ENCODE measurements around the gene JDP2.

JDP2 gene

GRCh38 chr14:75486318-75486717 is 58.5 kb downstream of the JDP2 start:
- TF ChIP-seq CTCF (IDR thresholded peaks at IDR 0.05; ENCODE audit: low read depth, low read length), result no peak
- DNase-seq (ENCODE audit: extremely low read depth, low read depth), result no peak

DNA sequence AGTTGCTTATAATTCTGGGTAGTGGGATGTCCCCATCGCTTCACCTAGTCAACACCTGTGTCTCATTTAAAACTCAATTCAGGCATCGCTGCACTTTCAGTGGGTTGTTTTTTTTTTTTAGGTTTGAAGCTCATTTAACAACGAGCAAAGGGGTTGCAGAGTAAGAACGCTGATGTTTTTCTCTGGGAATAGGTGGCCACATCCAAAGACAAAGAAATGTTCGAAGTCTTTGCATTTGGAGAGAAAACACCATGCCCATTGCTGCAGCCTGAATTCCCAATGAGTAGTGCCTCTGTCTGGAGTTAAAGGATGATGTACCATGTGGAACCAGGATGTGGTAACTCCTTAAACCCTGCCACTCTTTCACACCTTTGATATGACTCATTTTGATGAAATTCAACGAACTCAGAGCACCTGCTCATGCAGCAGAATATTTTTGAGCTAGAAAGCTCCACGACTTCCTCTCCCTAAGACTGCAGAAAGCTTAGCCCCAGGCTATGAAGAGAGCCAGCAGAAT is 59.4 kb downstream of the JDP2 start:
- DNase-seq (ENCODE audit: extremely low read depth, low read depth), result no peak
- TF ChIP-seq CTCF (IDR thresholded peaks at IDR 0.05; ENCODE audit: low read depth, low read length), result no peak

- TF ChIP-seq CTCF (IDR thresholded peaks at IDR 0.05; ENCODE audit: low read depth, low read length), result no peak
- DNase-seq (ENCODE audit: extremely low read depth, low read depth), result no peak
Observed at GRCh38 chr14:75489480-75489837, 61.6 kb downstream of the JDP2 start.

DNA sequence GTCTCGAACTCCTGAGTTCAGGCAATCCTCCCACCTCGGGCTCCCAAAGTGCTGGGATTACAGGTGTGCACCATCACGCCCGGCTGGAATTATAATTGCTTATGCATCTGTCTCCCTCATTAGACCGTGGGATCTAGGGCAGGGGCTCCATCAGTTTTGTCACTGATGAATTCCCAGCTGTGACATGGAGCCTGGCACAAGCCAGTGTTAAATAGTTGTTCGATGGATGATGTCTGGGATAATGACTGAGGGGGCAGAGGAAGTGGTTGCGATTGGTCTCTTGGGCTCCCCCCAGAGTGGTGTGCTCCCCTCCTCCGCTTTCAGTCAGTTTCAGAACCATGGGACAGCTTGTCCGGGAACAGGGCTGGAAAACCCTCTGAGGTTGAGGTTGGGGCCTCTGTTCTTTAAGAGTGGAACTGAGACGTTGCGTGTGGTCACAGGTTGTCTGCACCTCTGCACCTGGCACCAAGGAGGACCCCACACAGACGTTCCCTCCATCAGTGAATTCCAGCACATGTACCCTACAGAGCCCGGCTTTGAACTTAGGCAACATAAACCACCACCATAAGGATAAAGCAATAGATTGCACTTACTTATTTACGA is 63.7 kb downstream of the JDP2 start:
- no peak for TF ChIP-seq CTCF (IDR thresholded peaks at IDR 0.05; ENCODE audit: low read depth, low read length)
- DNase-seq (ENCODE audit: extremely low read depth, low read depth), result no peak

- DNase-seq (ENCODE audit: extremely low read depth, low read depth), result no peak
- TF ChIP-seq CTCF (IDR thresholded peaks at IDR 0.05; ENCODE audit: low read depth, low read length), result no peak
Observed at GRCh38 chr14:75492832-75493591, 65.2 kb downstream of the JDP2 start.

GRCh38 chr14:75493592-75494087 is 65.8 kb downstream of the JDP2 start:
- no peak for DNase-seq (ENCODE audit: extremely low read depth, low read depth)
- no peak for TF ChIP-seq CTCF (IDR thresholded peaks at IDR 0.05; ENCODE audit: low read depth, low read length)

DNA sequence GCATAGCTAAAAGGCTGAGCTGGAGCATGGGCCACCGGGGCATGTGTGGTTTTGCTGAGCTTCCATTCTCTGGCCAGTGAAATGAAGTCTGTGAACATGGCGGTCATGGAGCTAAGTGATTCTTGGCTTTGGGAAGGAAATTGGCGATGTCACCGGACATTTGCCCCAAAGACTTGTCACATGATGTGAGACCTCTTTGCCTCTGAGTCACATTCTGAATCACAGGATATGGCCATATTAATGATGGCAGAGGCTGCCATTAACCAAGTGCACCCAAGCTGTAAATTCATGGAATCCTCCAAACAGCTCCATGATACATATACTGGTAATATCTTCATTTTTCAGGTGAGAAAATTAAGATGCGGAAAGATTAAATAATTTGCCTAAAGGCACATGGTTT is 67.1 kb downstream of the JDP2 start:
- DNase-seq (ENCODE audit: extremely low read depth, low read depth), result no peak
- no peak for TF ChIP-seq CTCF (IDR thresholded peaks at IDR 0.05; ENCODE audit: low read depth, low read length)

All from AG09319 (cell line).